HG02970 (cell line): ENCODE measurements around the gene ARFIP2.

Experiments
- ATAC-seq: cut with Tn5 transposase; IDR thresholded peaks from one replicate; pipeline ENCODE4 v1.9.1; 2021; ENCODE audit warnings: mild to moderate bottlenecking, moderate library complexity, moderate number of reproducible peaks; ENCODE audit not compliant: unreplicated experiment, low FRiP score

Gene ARFIP2

GRCh38 chr11:6448574-6448973 lies 32.6 kb downstream of the ARFIP2 start:
- no peak for ATAC-seq

GRCh38 chr11:6443269-6444003 lies 37.7 kb downstream of the ARFIP2 start:
- ATAC-seq = no peak

GRCh38 chr11:6442441-6442840 lies 38.7 kb downstream of the ARFIP2 start:
- no peak for ATAC-seq

- ATAC-seq = no peak
These were observed 40.2 kb downstream of the ARFIP2 start, which contains the start of gene HPX for GRCh38 chr11:6440906-6441358. HPX (minus strand) TSS chr11:6440987; CDS start chr11:6440963, 24 bp downstream.

- no peak for ATAC-seq
These were observed 42.1 kb downstream of the ARFIP2 start for GRCh38 chr11:6438979-6439571.

- no peak for ATAC-seq
These were observed 43.1 kb downstream of the ARFIP2 start for GRCh38 chr11:6437993-6438392.

- ATAC-seq = no peak
These were observed 43.7 kb downstream of the ARFIP2 start for GRCh38 chr11:6437423-6437822.

- ATAC-seq = no peak
These were observed 47.0 kb downstream of the ARFIP2 start for GRCh38 chr11:6433998-6434660.

- no peak for ATAC-seq
These were observed 49.3 kb downstream of the ARFIP2 start for GRCh38 chr11:6431861-6432260.

GRCh38 chr11:6427516-6427915 lies 53.6 kb downstream of the ARFIP2 start:
- ATAC-seq = no peak
